DOHH2 (cell line): ENCODE results near the gene TAS2R30.

ENCODE experiments used
- H3F3A ChIP-seq: fragments of 200-600 bp; sonication (generic), shearing (Covaris generic); 2 replicates; pipeline ENCODE4 v1.6.0; 2016; ENCODE audit warnings: antibody characterized with exemption, mild to moderate bottlenecking; ENCODE audit not compliant: control insufficient read depth, insufficient read depth
- H3K27ac ChIP-seq: fragments of 200-600 bp; sonication (generic); 2 replicates; pipeline ENCODE4 v1.5.1; 2014; ENCODE audit warnings: low read depth, mild to moderate bottlenecking, low read length, moderate library complexity
- H3K27me3 ChIP-seq: fragments of 200-600 bp; sonication (generic); 2 replicates; pipeline ENCODE4 v1.6.1; 2014; ENCODE audit warnings: mild to moderate bottlenecking, low read length, mixed read lengths; ENCODE audit not compliant: control insufficient read depth
- H3K36me3 ChIP-seq: fragments of 200-600 bp; sonication (generic); 2 replicates; pipeline ENCODE4 v1.6.1; 2014; ENCODE audit warnings: mild to moderate bottlenecking, low read length, moderate library complexity, mixed read lengths; ENCODE audit not compliant: control insufficient read depth
- H3K4me1 ChIP-seq: fragments of 200-600 bp; sonication (generic); 2 replicates; pipeline ENCODE4 v1.6.1; 2014; ENCODE audit warnings: mild to moderate bottlenecking, low read length, mixed read lengths; ENCODE audit not compliant: control insufficient read depth
- H3K4me2 ChIP-seq: fragments of 200-600 bp; sonication (generic); 2 replicates; pipeline ENCODE4 v1.6.0; 2014; ENCODE audit warnings: mild to moderate bottlenecking, low read length, moderate library complexity
- H3K4me3 ChIP-seq: fragments of 200-600 bp; sonication (generic); 2 replicates; pipeline ENCODE4 v1.5.1; 2014; ENCODE audit warnings: mild to moderate bottlenecking, low read length, mixed read lengths
- H3K79me2 ChIP-seq: fragments of 200-600 bp; sonication (generic); 2 replicates; pipeline ENCODE4 v1.6.1; 2014; ENCODE audit warnings: mild to moderate bottlenecking, low read length, mixed read lengths; ENCODE audit not compliant: control insufficient read depth
- H3K9me2 ChIP-seq: fragments of 200-600 bp; sonication (generic); replicated peaks from 2 replicates; pipeline ENCODE4 v1.6.1; 2014; ENCODE audit warnings: mild to moderate bottlenecking, low read length, mixed read lengths; ENCODE audit not compliant: control insufficient read depth
- H3K9me3 ChIP-seq: fragments of 200-600 bp; sonication (generic); 2 replicates; pipeline ENCODE4 v1.6.1; 2014; ENCODE audit warnings: antibody characterized with exemption, low read length, mixed read lengths; ENCODE audit not compliant: control insufficient read depth, insufficient read depth
- H4K20me1 ChIP-seq: fragments of 200-600 bp; sonication (generic); 2 replicates; pipeline ENCODE4 v1.6.0; 2014; ENCODE audit warnings: low read depth, mild to moderate bottlenecking, antibody characterized with exemption, low read length, moderate library complexity; ENCODE audit not compliant: control insufficient read depth, insufficient read depth
- CTCF ChIP-seq: fragments of 200-600 bp; sonication (generic); IDR thresholded peaks from one replicate; pipeline ENCODE4 v1.5.1; 2014; ENCODE audit warnings: antibody characterized with exemption, mild to moderate bottlenecking, low read depth, low read length; ENCODE audit not compliant: poor library complexity, severe bottlenecking
- EZH2phosphoT487 ChIP-seq: fragments of 200-600 bp; sonication (generic); IDR thresholded peaks from 2 replicates; pipeline ENCODE4 v1.6.1; 2017; ENCODE audit warnings: borderline replicate concordance, mild to moderate bottlenecking, antibody characterized with exemption, low read length, moderate library complexity, mixed read lengths

The TAS2R30 gene

GRCh38 chr12:11152725-11153124 is 18.3 kb upstream of the TAS2R30 start:
- Histone ChIP-seq H3K27ac (no peak overlapping the region), H3K27me3 (no peaks in the 10 kb centered on the region), H3K4me3 (no peak overlapping the region), H3K9me3 (peaks cover 5% of the 10 kb centered on the region; the same call in 1 of the 2 replicates), H3K4me1 (no peaks in the 10 kb centered on the region), H3K9me2 (no peaks in the 10 kb centered on the region), H4K20me1 (no peaks in the 10 kb centered on the region), H3K4me2 (no peak overlapping the region), H3F3A (no peaks in the 10 kb centered on the region), H3K79me2 (peaks cover 44% of the 10 kb centered on the region), H3K36me3 (peaks cover 3% of the 10 kb centered on the region)
- TF ChIP-seq CTCF: no peak
- TF ChIP-seq EZH2phosphoT487: no peak

GRCh38 chr12:11150832-11151231 is 16.4 kb upstream of the TAS2R30 start:
- no peak overlapping the region for H3K27ac ChIP-seq
- peaks cover 36% of the 10 kb centered on the region for H3K79me2 ChIP-seq
- H3K27me3 ChIP-seq: no peaks in the 10 kb centered on the region
- H3F3A ChIP-seq: no peaks in the 10 kb centered on the region
- H3K4me3 ChIP-seq: no peak overlapping the region
- TF ChIP-seq CTCF (no peak), EZH2phosphoT487 (no peak)
- H3K9me2 ChIP-seq: no peaks in the 10 kb centered on the region
- H3K4me1 ChIP-seq: no peaks in the 10 kb centered on the region
- H3K36me3 ChIP-seq: peaks cover 3% of the 10 kb centered on the region
- H3K4me2 ChIP-seq: no peak overlapping the region
- H4K20me1 ChIP-seq: no peaks in the 10 kb centered on the region
- peaks cover 3% of the 10 kb centered on the region; the same call in 1 of the 2 replicates for H3K9me3 ChIP-seq

GRCh38 chr12:11147420-11147819 is 13.0 kb upstream of the TAS2R30 start:
- no peak for TF ChIP-seq CTCF
- no peak for TF ChIP-seq EZH2phosphoT487
- H3K4me1 ChIP-seq: no peaks in the 10 kb centered on the region
- H3K36me3 ChIP-seq: peaks cover 6% of the 10 kb centered on the region
- no peaks in the 10 kb centered on the region for H3K27me3 ChIP-seq
- H3K9me2 ChIP-seq: no peaks in the 10 kb centered on the region
- H3K4me3 ChIP-seq: no peak overlapping the region
- H3K79me2 ChIP-seq: peaks cover 27% of the 10 kb centered on the region
- no peak overlapping the region for H3K27ac ChIP-seq
- no peak overlapping the region for H3K4me2 ChIP-seq
- no peaks in the 10 kb centered on the region for H4K20me1 ChIP-seq
- H3F3A ChIP-seq: no peaks in the 10 kb centered on the region
- H3K9me3 ChIP-seq: peaks cover 2% of the 10 kb centered on the region; the same call in 1 of the 2 replicates

- H3K9me3 ChIP-seq: no peaks in the 10 kb centered on the region
- no peak overlapping the region for H3K27ac ChIP-seq
- TF ChIP-seq EZH2phosphoT487 (no peak), CTCF (no peak)
- no peaks in the 10 kb centered on the region for H4K20me1 ChIP-seq
- no peaks in the 10 kb centered on the region for H3K27me3 ChIP-seq
- H3K9me2 ChIP-seq: no peaks in the 10 kb centered on the region
- H3K4me2 ChIP-seq: no peak overlapping the region
- H3F3A ChIP-seq: no peaks in the 10 kb centered on the region
- peaks cover 36% of the 10 kb centered on the region for H3K79me2 ChIP-seq
- H3K36me3 ChIP-seq: 0 out of 2 replicates have a peak, but pooled peaks cover 4% of the 10 kb centered on the region
- no peaks in the 10 kb centered on the region for H3K4me1 ChIP-seq
- H3K4me3 ChIP-seq: no peak overlapping the region
These were observed 9.9 kb upstream of the TAS2R30 start for GRCh38 chr12:11144297-11144696.
